OCI-LY7 (cell line): ENCODE results near the gene NEK11. TPM values are rescaled to one million over a fixed set of nuclear protein-coding genes. Genes with fewer than 3 reads are reported as not detected.

Source experiments
- BruUV-seq: library from RNA; stranded (reverse); fragments of 400-500 nt; replicated peaks from 2 replicates; lab custom pipeline; 2021; lab: Mats Ljungman, UMichigan
- CTCF ChIA-PET: fragments of 300-600 bp; sonication (Branson Sonifier 250); formaldehyde crosslinking; loops from one replicate; lab custom pipeline; 2022; ENCODE audit warnings: antibody characterized with exemption; ENCODE audit not compliant: unreplicated experiment; lab: Charles Lee
- POLR2A ChIA-PET: fragments of 300-600 bp; sonication (Branson Sonifier 250); formaldehyde crosslinking; loops from one replicate; lab custom pipeline; 2022; ENCODE audit warnings: antibody characterized with exemption; lab: Charles Lee
- DNase-seq: peaks from one replicate; pipeline ENCODE4 v3.0.0-alpha.2; 2015; ENCODE audit warnings: low spot score
- H2AFZ ChIP-seq: fragments of 200-600 bp; sonication (generic), shearing (Covaris generic); 2 replicates; pipeline ENCODE4 v1.6.1; 2014; ENCODE audit warnings: mild to moderate bottlenecking, antibody characterized with exemption, low read length, moderate library complexity
- H3K27ac ChIP-seq: fragments of 200-600 bp; sonication (generic); 2 replicates; pipeline ENCODE4 v1.5.1; 2014; ENCODE audit warnings: mixed run types, low read depth, mild to moderate bottlenecking, moderate library complexity, low read length, inconsistent platforms; ENCODE audit not compliant: poor library complexity, severe bottlenecking
- H3K36me3 ChIP-seq: fragments of 200-600 bp; sonication (generic); 2 replicates; pipeline ENCODE4 v1.6.1; 2014; ENCODE audit warnings: mild to moderate bottlenecking, antibody characterized with exemption, low read length, moderate library complexity, mixed read lengths; ENCODE audit not compliant: insufficient read depth
- H3K4me1 ChIP-seq: fragments of 200-600 bp; sonication (generic); 2 replicates; pipeline ENCODE4 v1.5.1; 2014; ENCODE audit warnings: mild to moderate bottlenecking, low read length; ENCODE audit not compliant: insufficient read depth, poor library complexity, severe bottlenecking
- H3K4me2 ChIP-seq: fragments of 200-600 bp; sonication (generic); 2 replicates; pipeline ENCODE4 v1.6.1; 2014; ENCODE audit warnings: mild to moderate bottlenecking, low read length
- H3K4me3 ChIP-seq: fragments of 200-600 bp; sonication (generic); 2 replicates; pipeline ENCODE4 v1.5.1; 2014; ENCODE audit warnings: mild to moderate bottlenecking, low read depth, low read length; ENCODE audit not compliant: poor library complexity, severe bottlenecking
- H3K79me2 ChIP-seq: fragments of 200-600 bp; sonication (generic); 2 replicates; pipeline ENCODE4 v1.6.1; 2016; ENCODE audit warnings: low read depth, mild to moderate bottlenecking, low read length, moderate library complexity, mixed read lengths; ENCODE audit not compliant: insufficient read depth
- H3K9me2 ChIP-seq: fragments of 200-600 bp; sonication (generic); 2 replicates; pipeline ENCODE4 v1.6.1; 2016; ENCODE audit warnings: mild to moderate bottlenecking, low read length, mixed read lengths; ENCODE audit not compliant: insufficient read depth
- H3K9me3 ChIP-seq: fragments of 200-600 bp; sonication (generic); 2 replicates; pipeline ENCODE4 v1.6.1; 2014; ENCODE audit warnings: mild to moderate bottlenecking, mixed run types, low read length, mixed read lengths
- H4K20me1 ChIP-seq: fragments of 200-600 bp; sonication (generic); 2 replicates; pipeline ENCODE4 v1.6.1; 2014; ENCODE audit warnings: mild to moderate bottlenecking, antibody characterized with exemption, low read length, moderate library complexity, mixed read lengths; ENCODE audit not compliant: insufficient read depth
- CTCF ChIP-seq: fragments of 200-600 bp; sonication (generic); conservative IDR thresholded peaks from 2 replicates; pipeline ENCODE4 v1.5.1; 2014; ENCODE audit warnings: mild to moderate bottlenecking, antibody characterized with exemption, low read length, moderate library complexity, mixed read lengths
- EZH2phosphoT487 ChIP-seq: fragments of 200-600 bp; sonication (generic); IDR thresholded peaks from 2 replicates; pipeline ENCODE4 v1.6.1; 2018; ENCODE audit warnings: low read depth, borderline replicate concordance, mild to moderate bottlenecking, mixed run types, antibody characterized with exemption, low read length, moderate library complexity, mixed read lengths
- intact Hi-C: fragments of 100-400 bp; cut with micrococcal nuclease; formaldehyde crosslinking; loops from one replicate; pipeline ENCODE4 v1.10.0; 2022; ENCODE audit not compliant: unreplicated experiment
- total RNA-seq, 2 experiments: library from RNA; depleted of rRNA in 1 of 2; stranded (reverse); fragments of >200 nt in 1 of 2; shearing (Covaris generic) in 1 of 2; gene quantifications; 2 replicates each; pipeline ENCODE4 v1.2.3, GENCODE V29; 2014 to 2022

The NEK11 gene
- total RNA-seq, 2 experiments from 2014 or later = 0.47 to 1.5 TPM

- intact Hi-C loops = no loop called here
- Histone ChIP-seq H3K4me2 (no peak overlapping the region), H3K4me1 (no peaks in the 10 kb centered on the region), H4K20me1 (no peaks in the 10 kb centered on the region), H3K36me3 (no peaks in the 10 kb centered on the region), H3K4me3 (no peak overlapping the region), H3K79me2 (no peaks in the 10 kb centered on the region), H3K27ac (no peak overlapping the region), H2AFZ (no peak overlapping the region), H3K9me3 (no peaks in the 10 kb centered on the region), H3K9me2 (no peaks in the 10 kb centered on the region)
- ChIA-PET POLR2A (no interaction called here), CTCF (no interaction called here)
- TF ChIP-seq CTCF (peak; percentile 43), EZH2phosphoT487 (no peak)
- no TSS peak for BruUV-seq
- no peak for DNase-seq
These were observed 26.6 kb downstream of the NEK11 start for GRCh38 chr3:131053043-131053859.

GRCh38 chr3:131067983-131068382, 41.3 kb downstream of the NEK11 start:
- Histone ChIP-seq H3K4me1 (no peaks in the 10 kb centered on the region), H3K9me2 (no peaks in the 10 kb centered on the region), H4K20me1 (no peaks in the 10 kb centered on the region), H2AFZ (no peak overlapping the region), H3K27ac (no peak overlapping the region), H3K4me2 (no peak overlapping the region), H3K36me3 (no peaks in the 10 kb centered on the region), H3K79me2 (no peaks in the 10 kb centered on the region), H3K9me3 (no peaks in the 10 kb centered on the region), H3K4me3 (no peak overlapping the region)
- BruUV-seq = no TSS peak
- ChIA-PET POLR2A (no interaction called here), CTCF (no interaction called here)
- no peak for DNase-seq
- intact Hi-C loops = no loop called here
- TF ChIP-seq CTCF (no peak), EZH2phosphoT487 (no peak)

- Histone ChIP-seq H3K27ac (no peak overlapping the region), H3K9me3 (no peaks in the 10 kb centered on the region), H3K4me1 (no peaks in the 10 kb centered on the region), H2AFZ (no peak overlapping the region), H3K4me3 (no peak overlapping the region), H3K9me2 (no peaks in the 10 kb centered on the region), H3K36me3 (no peaks in the 10 kb centered on the region), H3K79me2 (no peaks in the 10 kb centered on the region), H4K20me1 (no peaks in the 10 kb centered on the region), H3K4me2 (no peak overlapping the region)
- no peak for TF ChIP-seq EZH2phosphoT487
- TF ChIP-seq CTCF = no peak
- POLR2A ChIA-PET = no interaction called here
- CTCF ChIA-PET = no interaction called here
- intact Hi-C loops = no loop called here
- no TSS peak for BruUV-seq
- no peak for DNase-seq
These were observed 45.5 kb downstream of the NEK11 start for GRCh38 chr3:131072099-131072559.
